ENCODE data around the gene RHOBTB1.
"Not testable (repeated sequence)": the region's sequence is repeated elsewhere in the genome, so short reads cannot be mapped to it uniquely, and the experiment has no call there.

RHOBTB1 gene

DNA sequence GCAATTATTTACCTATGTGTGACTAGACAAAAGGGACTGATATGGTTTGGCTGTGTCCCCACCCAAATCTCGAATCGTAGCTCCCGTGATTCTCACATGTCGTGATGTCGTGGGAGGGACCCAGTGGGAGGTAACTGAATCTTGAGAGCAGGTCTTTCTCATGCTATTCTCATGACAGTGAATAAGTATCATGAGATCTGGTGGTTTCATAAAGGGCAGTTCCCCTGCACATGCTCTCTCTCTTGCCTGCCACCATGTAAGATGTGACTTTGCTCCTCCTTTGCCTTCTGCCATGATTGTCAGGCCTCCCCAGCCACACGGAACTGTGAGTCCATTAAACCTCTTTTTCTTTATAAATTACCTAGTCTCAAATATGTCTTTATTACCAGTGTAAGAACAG, 37.2 kb downstream of the RHOBTB1 start:
- DNase-seq (ENCODE audit: low read depth in 2 of 2), result not testable (repeated sequence)

DNA sequence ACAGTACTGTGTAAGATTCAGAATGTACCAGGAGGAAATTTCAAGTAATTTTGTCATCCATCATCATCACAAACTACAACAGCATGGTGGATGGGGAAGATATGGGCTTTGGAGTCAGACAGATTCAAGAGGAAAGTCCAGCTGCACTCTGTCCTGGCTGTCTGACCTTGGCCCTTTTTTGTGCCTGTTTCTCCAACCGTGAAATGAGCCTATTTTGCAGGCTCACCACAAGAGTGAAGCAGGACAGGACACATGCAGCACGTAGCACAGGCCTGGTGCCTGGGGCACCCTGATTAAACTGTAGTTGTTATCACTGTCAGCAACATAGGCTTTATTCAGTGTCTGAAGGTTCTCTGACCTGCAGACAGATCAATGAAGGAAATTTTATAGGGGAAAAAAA, 37.6 kb downstream of the RHOBTB1 start:
- DNase-seq (ENCODE audit: low read depth in 2 of 2), result no peak

DNA sequence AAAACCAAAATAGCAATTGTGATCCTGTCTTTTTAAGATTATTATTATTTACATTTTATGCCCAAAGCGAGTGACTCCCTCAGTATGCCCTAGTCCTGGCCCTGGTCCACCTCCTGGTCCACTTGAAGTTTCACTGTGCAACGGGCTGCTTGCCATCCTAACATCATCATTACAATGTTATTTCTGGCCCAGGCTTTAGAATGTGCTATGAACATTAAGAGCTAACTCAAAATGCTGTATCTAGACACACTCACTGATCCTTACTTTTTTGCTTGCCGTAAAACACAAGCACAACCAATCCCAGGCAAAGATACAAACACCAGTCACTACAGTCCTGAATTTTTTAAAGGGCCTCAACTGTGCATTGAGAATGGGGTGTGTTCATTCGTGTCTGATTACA, 38.4 kb downstream of the RHOBTB1 start:
- DNase-seq (ENCODE audit: low read depth in 2 of 2), result no peak

DNA sequence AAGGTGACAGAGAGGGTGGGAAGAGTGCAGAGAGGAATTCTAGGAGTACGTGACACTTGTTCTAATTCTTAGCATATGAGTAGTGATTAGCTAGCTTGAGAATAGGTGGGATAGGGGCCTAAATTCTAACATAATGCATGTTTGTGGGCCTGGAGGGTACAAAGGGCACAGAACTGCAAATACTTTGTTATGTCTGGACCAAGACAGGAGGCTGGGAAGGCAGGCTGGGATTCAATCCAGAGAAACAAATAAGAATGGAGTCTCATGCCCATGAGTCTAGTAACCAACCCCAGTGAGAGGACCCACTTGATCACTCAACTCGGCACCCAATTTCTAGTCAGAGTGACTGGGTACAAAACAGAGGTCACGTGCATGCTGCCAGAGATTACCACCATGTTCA, 40.9 kb downstream of the RHOBTB1 start:
- no peak for DNase-seq (ENCODE audit: low read depth in 2 of 2)

DNA sequence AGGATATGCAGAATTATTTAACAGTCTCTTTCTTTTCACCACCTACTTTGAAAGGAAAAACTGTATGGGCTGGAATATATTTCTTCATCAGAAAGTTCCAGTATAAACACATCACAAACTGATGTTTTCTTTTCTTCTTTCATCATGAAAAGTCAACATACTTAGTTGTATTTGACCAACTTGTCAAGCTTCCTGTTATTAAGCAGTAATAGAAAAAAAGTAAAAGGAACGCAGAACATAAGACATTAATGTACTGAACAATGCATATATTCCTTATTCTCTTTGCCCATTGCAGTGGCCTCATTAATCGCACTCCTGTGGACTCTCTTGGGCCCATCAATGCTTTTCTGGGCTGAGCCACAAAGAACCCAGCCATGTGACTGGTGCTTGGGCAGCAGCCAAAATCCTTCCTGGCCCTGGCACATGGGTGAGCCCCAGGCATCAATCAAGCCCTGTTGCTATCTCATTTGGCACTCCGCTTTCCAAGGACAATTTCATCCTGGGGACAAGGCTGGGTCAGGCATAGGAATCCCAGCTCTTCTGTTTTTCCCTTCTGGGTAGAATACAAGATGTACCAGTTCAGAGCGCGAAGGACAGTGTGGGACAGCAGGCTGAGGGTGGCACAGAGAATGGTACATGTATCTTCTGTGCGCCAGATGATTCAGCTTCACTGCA, 42.3 kb downstream of the RHOBTB1 start:
- no peak for DNase-seq (ENCODE audit: low read depth in 2 of 2)

DNA sequence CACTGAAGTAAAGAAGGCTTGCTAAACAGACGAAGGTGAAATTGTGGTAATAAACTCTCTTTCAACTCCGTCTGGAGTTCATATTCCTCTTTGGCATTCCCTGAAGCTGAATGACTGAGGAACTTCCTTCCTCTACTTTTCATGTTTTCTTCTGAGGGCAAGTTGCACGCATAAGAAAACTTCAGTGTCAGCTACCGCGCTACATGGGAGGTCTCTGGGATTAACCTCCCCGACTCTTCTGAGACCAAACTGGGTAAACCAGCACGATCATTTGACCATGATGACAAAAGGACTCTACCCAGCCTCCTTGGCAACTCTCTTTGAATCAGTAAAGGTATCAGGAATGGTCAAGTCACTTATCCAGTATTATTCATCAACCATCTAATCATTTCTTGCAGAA, 44.7 kb downstream of the RHOBTB1 start:
- DNase-seq (ENCODE audit: low read depth in 2 of 2), result no peak

DNA sequence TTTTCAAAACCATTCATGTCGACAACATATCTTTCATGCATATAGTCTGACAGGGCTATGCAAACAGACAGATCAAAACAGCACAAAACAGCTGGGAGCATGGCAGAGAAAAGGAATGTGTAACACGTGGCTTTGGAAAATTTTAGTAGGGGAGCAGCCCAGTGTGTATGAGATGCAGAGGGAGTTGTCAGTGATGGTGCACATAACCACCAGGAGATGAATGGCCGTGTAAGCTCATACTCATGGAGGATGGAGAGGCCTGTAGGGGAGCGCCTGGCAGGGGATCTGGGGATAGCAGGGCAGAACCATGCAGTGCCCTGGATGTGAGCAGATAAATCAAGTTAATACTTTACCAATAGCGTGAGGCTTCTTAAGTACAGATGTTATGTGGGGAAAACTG, 45.7 kb downstream of the RHOBTB1 start:
- DNase-seq (ENCODE audit: low read depth in 2 of 2), result no peak

DNA sequence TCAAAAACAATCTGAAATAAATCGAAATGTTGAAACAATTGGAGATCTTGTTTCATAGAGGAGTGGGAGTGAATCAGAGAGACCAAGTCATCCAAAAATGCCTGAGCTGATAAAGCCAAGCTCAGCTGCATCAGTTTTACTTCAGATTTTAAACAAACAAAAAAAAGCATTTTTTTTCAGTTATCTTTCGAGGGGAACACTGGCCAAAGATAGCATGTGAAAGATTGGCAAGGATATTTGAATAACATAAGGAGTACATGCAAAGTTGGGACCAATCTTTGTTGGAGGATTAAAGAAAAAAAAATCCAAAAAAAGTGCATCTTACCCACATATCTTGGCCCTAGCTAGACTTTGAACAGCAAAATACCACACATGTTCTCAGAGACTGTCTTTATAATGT, 47.2 kb downstream of the RHOBTB1 start:
- DNase-seq (ENCODE audit: low read depth in 2 of 2), result no peak

DNA sequence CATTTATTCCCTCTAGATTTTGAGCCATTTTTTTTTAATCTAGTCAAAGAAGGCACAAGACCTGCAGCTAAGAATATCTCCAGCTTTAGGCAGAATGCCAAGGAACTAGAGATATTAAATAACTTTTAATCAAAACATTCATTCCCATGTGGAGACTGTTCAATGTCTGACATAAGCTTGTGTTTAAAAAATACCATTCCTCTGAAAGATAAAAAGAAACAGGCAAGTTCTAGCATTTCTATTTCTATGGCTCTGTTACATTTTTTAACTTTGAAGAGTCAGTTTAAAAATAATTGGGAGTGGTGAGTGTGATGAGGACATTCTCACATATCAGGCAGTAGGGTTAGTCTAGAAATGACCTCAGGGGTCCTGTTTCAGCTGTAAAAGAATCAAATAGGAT, 48.0 kb downstream of the RHOBTB1 start:
- no peak for DNase-seq (ENCODE audit: low read depth in 2 of 2)

DNA sequence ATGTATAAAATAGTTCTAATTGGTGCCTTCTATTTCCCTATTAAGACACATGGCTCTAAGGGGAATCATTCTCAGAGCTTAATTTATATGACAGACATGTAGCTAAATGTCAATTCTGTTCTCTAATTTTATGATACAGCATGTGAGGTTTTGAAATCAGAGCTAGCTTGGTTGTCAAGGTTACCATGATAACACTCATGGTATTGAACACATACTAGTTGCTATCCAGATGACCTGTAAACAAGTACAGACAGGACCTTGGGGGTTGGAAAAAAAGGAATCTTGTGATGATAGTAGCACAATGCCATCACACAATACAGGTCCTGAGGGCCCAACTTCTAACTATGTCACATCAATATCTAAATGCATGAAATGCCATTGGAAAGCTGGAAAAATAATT, 49.2 kb downstream of the RHOBTB1 start:
- DNase-seq (ENCODE audit: low read depth in 2 of 2), result no peak

DNA sequence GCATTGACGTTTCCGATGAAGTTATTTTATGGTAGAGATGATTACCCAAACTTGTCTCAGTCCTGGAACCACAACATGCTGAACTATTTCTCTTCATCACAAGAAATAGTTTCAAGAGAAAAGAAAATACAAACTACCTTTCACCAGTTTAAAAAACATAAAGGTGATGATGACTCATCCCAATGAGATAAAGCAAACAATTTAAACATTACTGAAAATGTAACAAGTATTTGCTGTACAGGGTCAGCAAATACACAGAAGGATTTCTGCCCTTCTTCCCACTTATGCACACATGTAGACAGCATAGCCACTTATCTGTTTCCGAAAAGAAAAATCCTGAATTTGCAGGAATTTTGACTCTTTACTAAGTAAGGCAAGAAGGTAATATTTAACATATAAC, 50.8 kb downstream of the RHOBTB1 start:
- no peak for DNase-seq (ENCODE audit: low read depth in 2 of 2)

DNA sequence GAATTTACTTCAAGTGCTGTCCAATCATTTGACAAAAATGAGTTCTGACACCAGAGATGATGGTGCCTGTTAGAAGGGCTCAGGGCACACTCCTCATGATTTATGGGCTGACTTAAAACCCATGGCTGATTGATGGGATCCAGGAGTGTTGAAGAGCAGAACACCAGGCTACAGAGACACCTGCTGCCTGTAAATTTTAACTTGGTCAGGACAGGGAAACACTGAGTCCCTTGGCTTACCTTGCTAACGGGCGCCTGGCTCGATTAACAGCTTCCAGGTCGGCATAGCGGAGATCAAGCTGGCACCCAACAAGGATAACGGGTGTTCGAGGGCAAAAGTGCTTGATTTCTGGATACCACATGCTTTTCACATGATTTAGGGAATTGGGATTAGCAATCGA, 51.4 kb downstream of the RHOBTB1 start:
- no peak for DNase-seq (ENCODE audit: low read depth in 2 of 2)

DNA sequence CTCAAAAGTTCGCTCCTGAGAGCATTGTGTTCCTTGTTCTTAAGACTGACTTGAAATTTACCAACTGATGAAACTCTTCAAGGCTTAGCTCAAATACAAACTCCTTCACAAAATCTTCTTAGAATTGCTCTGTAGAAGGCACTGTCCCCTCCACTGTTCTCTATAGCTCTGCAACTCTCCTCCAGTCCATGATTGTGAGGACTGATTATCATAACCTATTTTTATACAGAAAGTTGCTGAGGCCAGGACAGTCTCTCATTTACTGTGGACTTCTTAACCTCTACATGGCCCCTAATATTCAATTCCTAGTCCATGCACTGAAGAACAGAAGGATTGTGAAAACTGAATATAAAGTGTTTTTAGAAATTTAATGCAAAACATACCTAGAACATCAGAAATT, 53.2 kb downstream of the RHOBTB1 start:
- no peak for DNase-seq (ENCODE audit: low read depth in 2 of 2)

DNA sequence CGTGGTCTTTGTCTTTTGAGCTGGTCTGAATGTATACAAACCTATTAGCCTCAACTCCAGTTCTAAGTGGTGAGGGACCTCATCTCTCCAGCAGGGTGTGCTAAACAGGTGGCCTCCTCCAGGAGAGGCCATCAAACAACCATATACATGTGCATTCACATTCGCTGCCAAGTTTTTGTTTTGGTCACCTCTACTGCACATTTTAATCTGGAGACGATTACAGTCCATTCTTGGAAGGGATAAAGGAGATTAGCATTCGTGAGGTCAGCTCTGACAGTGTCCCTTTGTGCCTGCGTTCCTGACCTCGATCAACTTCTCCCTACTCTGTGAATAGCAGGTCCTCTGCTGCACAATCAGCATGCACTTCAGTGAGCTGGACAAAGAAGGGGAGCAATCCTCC, 60.8 kb downstream of the RHOBTB1 start:
- no peak for DNase-seq (ENCODE audit: low read depth in 2 of 2)

DNA sequence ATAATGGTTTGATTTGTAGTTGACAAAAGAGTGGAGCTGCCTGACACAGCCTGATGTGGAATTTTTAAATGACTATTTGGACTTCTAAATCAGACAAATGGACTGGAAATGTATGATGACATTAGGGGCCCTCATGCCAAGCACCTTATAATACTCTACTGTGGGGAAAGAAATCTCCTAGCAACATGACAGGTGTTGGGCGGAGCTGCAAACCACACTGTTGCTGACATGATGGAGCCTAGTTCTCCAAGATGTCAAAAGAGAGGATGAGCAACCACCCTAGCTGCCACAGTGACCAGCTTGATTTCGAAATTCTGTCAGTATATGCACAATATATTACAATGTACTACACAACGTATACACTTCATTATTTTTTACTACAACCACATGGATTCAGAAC, 65.8 kb downstream of the RHOBTB1 start:
- no peak for DNase-seq (ENCODE audit: low read depth in 2 of 2)

DNA sequence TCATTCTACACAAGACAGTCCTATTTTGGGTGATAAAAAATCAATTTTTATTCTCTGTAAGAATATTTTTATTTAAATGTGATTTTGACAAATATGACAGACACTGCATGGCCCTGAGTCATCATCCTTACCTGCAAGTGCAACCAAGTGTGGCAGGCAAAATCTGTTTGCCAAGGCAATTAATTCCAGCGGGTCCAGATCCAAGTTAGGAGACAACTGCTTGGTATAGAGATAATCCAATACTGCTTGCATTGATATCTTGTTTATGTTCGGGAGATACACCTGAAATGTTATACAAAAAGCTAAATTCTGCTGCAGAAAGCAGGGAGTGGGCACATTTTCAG, 66.2 kb downstream of the RHOBTB1 start:
- DNase-seq (ENCODE audit: low read depth in 2 of 2), result no peak

DNA sequence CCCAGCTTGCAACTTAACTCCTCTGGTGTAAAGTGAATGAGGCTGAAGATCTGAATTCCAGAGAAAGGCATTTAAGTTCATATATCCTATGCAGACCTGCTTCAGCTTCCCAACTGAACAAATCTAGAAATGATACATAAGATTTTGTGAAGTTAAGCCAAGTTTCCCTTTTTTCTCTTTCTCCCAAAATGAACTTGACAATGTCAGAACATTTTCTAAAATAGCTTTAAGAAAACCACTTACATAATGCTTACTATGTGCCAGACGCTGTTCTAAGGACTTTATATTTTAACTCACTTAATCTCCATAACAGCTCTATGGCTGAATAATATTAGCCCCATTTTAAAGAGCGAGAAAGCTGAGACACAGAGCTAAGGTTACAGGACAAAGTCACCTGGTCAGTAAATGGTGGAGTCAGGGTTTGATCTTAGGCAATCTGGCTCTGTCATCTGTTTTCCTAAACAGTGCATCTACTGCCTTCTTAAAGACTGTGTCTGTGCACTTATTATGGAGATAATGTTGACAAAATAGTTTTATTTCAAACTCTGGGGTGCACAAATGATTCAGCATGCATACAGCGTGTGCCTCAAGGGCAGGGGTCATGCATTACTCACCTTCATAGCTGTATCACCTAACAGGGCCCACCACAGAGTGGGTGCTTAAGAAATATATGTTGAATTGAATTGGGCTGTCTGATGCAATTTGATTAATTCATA, 66.8 kb downstream of the RHOBTB1 start:
- DNase-seq (ENCODE audit: low read depth in 2 of 2), result no peak

DNA sequence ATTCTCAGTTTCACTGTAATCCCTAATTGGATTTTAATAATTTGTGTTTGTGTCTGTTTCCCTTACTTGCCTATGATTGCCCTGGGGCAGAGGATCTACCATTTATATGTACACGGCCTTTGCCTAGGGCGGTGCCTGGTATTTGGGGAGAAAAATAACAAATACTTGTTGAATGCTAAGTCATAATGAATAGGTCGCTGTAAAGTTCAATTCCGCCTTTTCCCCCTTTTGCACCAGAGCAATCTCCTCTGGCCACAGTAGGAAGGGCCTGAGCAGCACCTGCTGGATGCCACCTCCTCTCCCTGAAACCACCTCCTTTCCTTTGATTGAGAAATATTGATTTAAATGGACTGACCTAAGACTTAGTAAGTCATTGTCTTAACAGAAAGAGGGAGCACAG, 70.2 kb downstream of the RHOBTB1 start:
- DNase-seq (ENCODE audit: low read depth in 2 of 2), result no peak

DNA sequence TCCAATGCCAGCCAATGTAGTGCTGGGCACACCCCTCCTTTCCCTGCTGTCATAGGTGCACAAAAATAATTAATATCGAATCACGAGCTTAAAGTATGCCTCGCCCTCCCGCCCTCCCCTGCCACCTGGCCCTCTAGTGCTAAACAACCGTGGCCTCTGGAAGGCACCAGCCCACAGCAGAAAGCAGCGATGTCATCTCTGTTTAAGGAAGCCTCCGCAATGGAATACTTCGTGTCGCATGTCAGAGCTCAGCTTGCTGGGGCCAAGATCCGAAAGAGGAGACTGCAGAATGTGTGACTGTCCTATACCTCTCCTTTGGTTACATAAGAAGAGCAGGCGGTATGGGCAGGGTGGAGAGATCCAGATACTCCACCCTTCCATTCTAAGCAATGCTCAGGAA, 71.5 kb downstream of the RHOBTB1 start:
- no peak for DNase-seq (ENCODE audit: low read depth in 2 of 2)

DNA sequence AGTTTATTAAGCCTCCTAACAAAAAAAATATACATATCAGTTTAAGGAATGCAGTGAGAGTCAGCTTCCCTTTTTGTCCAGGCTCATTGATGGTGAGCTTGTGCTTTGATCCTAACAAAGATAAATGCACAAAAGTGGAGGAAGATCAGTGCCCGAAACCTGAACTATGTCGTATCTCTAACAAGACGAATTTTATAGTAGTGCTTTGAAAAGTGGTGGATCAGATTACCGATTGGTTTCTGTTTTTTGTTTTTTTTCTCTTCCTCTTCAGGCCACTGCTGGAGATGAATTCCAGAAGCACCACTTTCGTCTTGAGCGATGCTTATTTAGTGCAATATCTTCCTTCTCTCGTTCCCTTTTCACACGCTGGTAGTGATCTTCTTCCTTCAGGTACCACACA, 72.8 kb downstream of the RHOBTB1 start:
- DNase-seq (ENCODE audit: low read depth in 2 of 2), result no peak

DNA sequence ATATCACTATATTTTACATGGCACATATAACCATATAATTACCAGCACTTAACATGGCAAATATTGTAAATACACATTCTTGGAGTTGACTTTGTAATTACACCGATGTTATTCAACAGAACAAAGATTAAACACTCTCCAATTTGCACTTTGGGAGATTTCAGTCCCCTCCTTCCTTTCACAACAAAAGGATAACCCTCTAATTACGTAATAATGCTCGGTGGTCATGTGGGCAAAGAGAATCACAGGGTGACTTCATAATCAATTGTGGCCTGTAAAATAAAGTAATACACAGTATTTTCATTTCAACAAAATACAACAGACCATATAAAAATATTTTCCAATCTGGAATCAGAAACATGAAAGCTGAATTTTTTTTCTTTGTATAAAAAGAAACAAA, 73.2 kb downstream of the RHOBTB1 start:
- DNase-seq (ENCODE audit: low read depth in 2 of 2), result no peak

DNA sequence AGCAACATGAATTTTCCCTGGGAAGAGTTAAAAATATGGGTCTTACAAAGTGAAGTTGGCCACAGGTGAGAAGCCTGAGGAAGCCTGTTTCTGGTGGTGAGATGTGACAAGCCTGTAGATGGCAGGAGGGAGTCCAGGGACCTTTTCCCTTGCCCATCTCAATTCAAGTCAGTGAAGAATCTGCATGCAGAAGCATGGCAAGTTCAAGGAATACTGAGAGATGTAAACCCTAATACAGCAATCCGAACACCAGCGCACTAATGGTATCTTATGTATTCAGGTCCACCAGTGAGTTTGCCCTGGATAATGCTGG, 73.6 kb downstream of the RHOBTB1 start:
- DNase-seq (ENCODE audit: low read depth in 2 of 2), result no peak

DNA sequence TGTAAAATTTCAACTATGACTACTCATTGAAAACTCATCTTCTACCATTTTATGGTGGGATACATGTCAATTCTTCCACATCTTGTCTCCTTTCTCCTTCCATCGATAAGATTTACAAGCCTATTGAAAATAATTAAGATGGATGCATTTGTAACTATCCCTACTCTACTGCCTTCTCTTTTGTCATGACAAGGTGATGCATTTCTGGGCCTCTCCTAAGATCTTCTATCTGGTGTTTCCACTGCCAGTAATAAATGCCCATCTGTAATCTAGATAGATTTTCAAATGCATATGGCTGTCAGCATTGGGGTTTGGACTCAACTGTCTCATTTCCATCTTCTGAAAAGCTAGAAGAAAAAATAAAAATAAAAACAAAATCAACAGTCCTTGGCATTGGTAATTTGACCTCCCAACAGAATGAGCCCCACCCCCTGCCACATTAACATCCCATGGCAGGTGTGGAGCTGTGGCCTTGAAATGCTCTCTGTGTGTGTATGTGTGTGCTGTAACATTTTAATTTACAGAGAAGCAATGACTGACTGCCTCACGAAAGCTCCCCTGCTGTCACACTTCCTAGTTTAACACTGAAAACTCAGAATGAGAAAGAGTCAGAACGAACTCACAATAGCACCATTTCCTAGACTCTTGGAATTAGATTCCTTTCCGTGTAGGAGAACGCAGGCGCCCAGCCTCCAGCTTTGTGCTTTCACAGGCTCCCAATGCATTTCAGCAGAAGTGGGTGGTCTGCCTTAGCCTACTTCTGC, 74.2 kb downstream of the RHOBTB1 start:
- no peak for DNase-seq (ENCODE audit: low read depth in 2 of 2)

Measured in stimulated activated CD8-positive, alpha-beta memory T cell treated with anti-CD3 and anti-CD28 coated beads, Interleukin-15, amount 100 ng/mL, for 48 hours (primary cell).